HG03064 (cell line): ENCODE results near the gene FTL.

ENCODE experiments used
- ATAC-seq: cut with Tn5 transposase; IDR thresholded peaks from one replicate; pipeline ENCODE4 v1.9.1; 2021; ENCODE audit warnings: low read depth; ENCODE audit not compliant: unreplicated experiment

FTL gene

DNA sequence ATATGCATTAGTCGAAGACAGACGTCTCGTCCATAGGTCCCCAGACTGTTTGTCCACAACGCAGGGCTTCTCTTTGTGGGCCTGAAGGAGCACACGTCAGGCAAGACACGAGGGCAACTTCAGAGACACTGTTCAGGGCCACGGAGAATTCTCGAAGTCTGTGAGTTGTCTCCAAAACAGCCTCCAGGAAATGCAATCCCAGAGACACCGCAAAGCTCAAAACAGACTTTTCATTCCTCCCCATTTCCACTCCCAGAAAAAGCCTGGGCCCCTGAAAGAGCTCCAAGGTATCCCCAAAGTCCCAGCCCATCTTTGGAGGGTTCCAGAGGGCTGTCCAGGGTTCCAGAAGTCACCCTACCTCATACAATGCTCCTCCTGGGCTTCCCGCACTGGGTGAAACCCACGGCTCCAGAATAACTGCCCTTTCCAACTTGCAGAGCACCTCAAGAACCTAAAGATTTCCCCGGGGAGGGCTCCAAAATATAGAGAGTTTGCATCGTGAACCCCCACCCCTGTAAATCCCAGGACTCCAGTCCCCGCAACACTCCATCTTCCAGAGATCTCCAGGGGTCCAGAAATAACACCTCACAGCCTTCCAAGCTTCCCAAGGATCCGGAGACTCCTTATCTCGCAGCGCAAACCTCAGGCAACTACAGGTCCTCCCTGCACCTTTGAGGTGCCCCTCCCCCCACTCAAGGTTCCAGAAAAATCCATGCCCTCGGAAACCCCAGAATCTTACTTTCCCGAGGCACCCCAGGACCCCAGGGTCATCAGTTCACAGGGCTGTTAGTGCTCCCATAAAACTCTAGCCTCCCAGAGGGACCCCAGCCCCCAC, 687 bp upstream of the FTL start:
- ATAC-seq, result no peak

GRCh38 chr19:48965806-48966540, 864 bp downstream of the FTL start:
- ATAC-seq, result no peak

- ATAC-seq, result no peak
These were observed 1.6 kb downstream of the FTL start for GRCh38 chr19:48966541-48967345.

- ATAC-seq, result no peak
These were observed 2.5 kb downstream of the FTL start for GRCh38 chr19:48967346-48968178.

GRCh38 chr19:48968179-48968661, 3.1 kb downstream of the FTL start:
- no peak for ATAC-seq

DNA sequence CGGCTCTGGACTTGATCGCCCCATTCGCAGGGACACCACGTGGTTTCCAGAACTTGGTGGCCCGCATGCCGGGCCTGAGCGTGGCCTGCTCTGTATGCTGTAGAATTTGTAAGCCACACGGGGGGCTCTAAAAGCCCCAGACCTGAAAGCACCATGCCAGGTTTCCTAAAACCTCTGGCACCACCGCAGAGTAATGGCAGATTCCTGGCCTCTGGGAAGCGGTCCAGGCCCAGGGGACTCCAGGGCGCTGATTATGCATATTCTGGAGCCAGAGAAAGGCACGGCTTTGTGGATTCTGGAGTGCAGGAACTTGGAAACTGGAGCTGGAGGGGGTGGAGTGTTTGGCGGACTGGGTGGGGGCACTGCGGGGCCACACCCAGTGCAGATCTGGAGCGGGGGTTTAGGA, 3.7 kb downstream of the FTL start:
- ATAC-seq, result no peak

- ATAC-seq, result no peak
These were observed 4.4 kb downstream of the FTL start for GRCh38 chr19:48969276-48970138.

DNA sequence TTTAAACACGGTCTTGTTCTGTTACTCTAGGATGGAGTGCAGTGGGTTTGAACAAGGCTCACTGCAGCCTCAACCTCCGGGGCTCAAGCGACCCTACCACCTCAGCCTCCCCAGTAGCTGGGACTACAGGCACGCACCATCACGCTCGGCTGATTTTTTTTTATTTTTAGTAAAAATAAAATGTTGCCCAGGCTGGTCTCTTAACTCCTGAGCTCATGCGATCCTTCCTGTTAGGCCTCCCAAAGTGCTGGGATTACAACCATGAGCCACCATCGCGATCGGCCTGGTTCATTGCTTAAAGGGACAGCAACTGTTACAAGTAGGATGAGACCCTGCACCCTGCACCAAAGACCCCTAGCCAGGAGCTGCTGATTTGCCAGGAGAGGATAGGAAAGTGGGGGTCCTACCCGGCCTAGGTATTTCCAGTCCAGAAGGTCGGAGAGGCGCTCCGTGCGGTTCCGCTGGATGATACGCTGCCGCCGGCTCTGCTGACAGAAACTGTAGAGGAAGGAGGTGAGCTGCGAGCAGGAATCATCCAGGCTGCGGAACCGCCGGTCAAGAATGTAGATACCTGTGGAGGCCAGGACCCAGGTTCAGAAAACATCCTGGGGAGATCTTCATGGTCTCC, 5.1 kb downstream of the FTL start:
- ATAC-seq, result no peak

DNA sequence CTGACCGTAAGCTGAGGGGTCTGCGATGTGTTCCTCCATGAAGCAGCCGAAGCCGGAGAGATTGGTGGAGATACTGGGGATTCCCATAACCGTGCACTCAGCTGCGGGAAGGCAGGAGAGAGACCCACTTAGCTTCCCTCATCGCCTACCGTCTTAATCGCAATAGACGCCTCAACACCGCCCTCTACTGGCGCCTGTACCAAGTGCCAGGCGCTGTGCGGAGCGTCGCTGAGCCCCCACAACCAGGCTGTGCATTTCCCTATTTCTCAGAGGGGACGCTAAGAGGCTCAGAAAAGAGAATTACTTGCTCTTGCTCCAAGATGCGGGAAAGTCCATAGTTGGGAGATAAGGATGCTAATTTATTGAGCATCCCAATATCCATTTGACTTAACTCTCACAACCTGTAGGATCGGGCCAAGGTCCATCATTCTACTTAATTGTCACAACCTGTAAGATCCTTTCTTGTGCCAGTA, 5.8 kb downstream of the FTL start:
- no peak for ATAC-seq

GRCh38 chr19:48975947-48976847, 11.1 kb downstream of the FTL start:
- ATAC-seq, result no peak

GRCh38 chr19:48977061-48977460, 12.0 kb downstream of the FTL start:
- no peak for ATAC-seq

GRCh38 chr19:48982280-48982679, 17.2 kb downstream of the FTL start:
- no peak for ATAC-seq

DNA sequence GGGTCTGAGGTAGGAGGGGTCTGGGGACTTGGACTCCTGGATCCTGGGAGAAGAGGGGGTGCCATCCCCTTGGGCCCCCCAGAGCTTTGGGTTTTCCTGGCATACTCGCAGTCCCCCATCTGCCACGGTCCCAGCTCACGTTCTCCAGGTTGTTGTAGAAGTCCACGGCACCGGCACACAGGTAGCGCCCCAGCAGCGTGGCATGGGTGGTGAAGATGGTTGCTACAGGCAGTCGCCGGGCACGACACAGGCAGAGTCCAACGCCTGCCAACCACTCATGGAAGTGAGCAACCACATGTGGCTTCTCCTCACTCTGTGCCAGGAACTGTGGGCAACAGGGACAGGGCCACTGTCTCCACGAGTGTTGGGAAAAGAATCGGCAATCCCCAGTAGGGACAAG, 20.6 kb downstream of the FTL start:
- ATAC-seq, result no peak

- ATAC-seq, result no peak
These were observed 21.1 kb downstream of the FTL start for GRCh38 chr19:48986211-48986610.

DNA sequence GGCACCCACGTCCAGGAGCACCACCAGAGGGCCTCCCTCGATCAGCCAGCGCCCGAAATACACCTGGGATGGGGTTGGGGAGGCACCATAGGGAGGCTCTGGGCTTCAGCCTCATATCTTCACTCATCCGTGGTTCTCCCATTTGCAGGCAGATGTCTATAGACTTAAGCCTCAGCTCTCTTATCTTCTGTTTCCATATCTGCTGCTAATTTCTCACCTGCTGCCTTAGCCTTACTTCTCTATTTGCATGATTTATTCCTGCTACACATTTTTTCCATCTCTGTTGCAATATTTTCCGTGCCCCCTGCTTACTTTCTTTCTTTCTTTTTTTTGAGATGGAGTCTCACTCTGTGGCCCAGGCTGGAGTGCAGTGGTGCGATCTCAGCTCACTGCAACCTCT, 22.2 kb downstream of the FTL start:
- no peak for ATAC-seq

DNA sequence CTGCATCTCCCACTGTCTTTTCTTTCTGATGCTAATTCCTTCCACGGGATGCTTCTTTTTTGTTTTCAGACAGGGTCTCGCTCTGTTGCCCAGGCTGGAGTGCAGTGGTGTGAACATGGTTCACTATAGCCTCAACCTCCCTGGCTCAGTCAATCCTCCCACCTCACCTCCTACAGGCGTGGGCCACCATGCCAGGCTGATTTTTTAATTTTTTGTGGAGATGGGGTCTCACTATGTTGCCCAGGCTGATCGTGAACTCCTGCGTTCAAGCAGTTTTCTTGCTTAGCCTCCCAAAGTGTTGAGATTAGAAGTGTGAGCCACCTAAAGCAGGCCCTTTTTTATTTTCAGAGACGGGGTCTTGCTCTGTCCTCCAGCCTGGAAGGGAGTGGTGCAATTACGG, 23.2 kb downstream of the FTL start:
- ATAC-seq, result no peak

DNA sequence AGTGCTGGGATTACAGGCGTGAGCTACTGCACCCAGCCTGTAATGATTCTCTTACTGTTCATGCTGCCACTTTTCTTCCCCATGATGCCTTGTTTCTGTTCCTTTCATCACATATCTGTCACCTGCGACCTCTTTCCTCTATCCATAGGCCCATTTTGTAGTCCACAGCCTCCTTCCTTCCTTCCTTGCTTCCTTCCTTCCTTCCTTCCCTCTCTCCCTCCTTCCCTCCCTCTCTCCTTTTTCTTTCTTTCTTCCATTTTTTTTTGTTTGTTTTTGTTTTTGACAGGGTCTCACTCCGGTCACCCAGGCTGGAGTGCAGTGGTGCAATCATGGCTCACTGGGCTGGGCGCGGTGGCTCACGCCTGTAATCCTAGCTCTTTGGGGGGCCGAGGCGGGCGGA, 23.8 kb downstream of the FTL start:
- no peak for ATAC-seq
